Fibroblast of mammary gland (primary cell): ENCODE measurements around the gene ATG9A.
"Not testable (repeated sequence)": the region's sequence is repeated elsewhere in the genome, so short reads cannot be mapped to it uniquely, and the experiment has no call there.

ENCODE experiments used
- DNase-seq: peaks from one replicate; pipeline ENCODE4 v3.0.0-alpha.2; 2010; ENCODE audit warnings: low read depth
- H3K4me3 ChIP-seq: 2 replicates; pipeline ENCODE4 v1.5.1; 2011; ENCODE audit warnings: low read depth, mild to moderate bottlenecking, low read length, moderate library complexity; ENCODE audit not compliant: control insufficient read depth
- CTCF ChIP-seq: conservative IDR thresholded peaks from 2 replicates; pipeline ENCODE4 v1.5.1; 2011; ENCODE audit warnings: low read depth, low read length, inconsistent platforms; ENCODE audit not compliant: control insufficient read depth, insufficient read depth

The ATG9A gene

GRCh38 chr2:219204425-219205164 is 24.8 kb downstream of the ATG9A start:
- DNase-seq = no peak
- no peak for TF ChIP-seq CTCF

GRCh38 chr2:219201331-219201730 is 28.1 kb downstream of the ATG9A start:
- not testable (repeated sequence) for DNase-seq, H3K4me3 ChIP-seq

More at GRCh38 chr2:219204425-219205164, 24.8 kb downstream of the ATG9A start:
- no peak overlapping the region for H3K4me3 ChIP-seq

GRCh38 chr2:219200502-219201326 is 28.7 kb downstream of the ATG9A start:
- DNase-seq, H3K4me3 ChIP-seq: not testable (repeated sequence)

GRCh38 chr2:219199470-219200211 is 29.8 kb downstream of the ATG9A start:
- H3K4me3 ChIP-seq = no peak overlapping the region
- DNase-seq = no peak
- TF ChIP-seq CTCF = no peak

GRCh38 chr2:219198974-219199373 is 30.5 kb downstream of the ATG9A start:
- no peak for TF ChIP-seq CTCF
- DNase-seq = no peak
- no peak overlapping the region for H3K4me3 ChIP-seq

- no peak for TF ChIP-seq CTCF
- DNase-seq = no peak
- H3K4me3 ChIP-seq = no peak overlapping the region
These were observed 32.0 kb downstream of the ATG9A start for GRCh38 chr2:219197388-219197787.

- H3K4me3 ChIP-seq = no peak overlapping the region
- no peak for DNase-seq
- no peak for TF ChIP-seq CTCF
These were observed 42.5 kb downstream of the ATG9A start for GRCh38 chr2:219186754-219187456.
